Activated T-cell treated with anti-CD3 and anti-CD28 coated beads, Interleukin-2, amount 50 U/mL, for 1 hour (primary cell): ENCODE measurements around the gene ZNF581.

ENCODE experiments used
- DNase-seq: peaks from one replicate; pipeline ENCODE4 v3.0.0-alpha.2; 2020

Gene ZNF581

GRCh38 chr19:55683449-55684261 is 40.2 kb downstream of the ZNF581 start:
- DNase-seq: no peak

GRCh38 chr19:55684946-55685681 is 41.7 kb downstream of the ZNF581 start:
- DNase-seq: no peak

GRCh38 chr19:55685776-55686175 is 42.3 kb downstream of the ZNF581 start:
- DNase-seq: no peak

- DNase-seq: no peak
Observed at GRCh38 chr19:55686311-55687050, 43.0 kb downstream of the ZNF581 start.

GRCh38 chr19:55687281-55688201 is 44.1 kb downstream of the ZNF581 start:
- DNase-seq: no peak

- DNase-seq: no peak
Observed at GRCh38 chr19:55688422-55689218, 45.2 kb downstream of the ZNF581 start.

- DNase-seq: no peak
Observed at GRCh38 chr19:55689411-55690108, 46.1 kb downstream of the ZNF581 start.

GRCh38 chr19:55690109-55690768 is 46.8 kb downstream of the ZNF581 start:
- no peak for DNase-seq

- DNase-seq: no peak
Observed at GRCh38 chr19:55690769-55691545, 47.5 kb downstream of the ZNF581 start.

GRCh38 chr19:55691561-55692481 is 48.4 kb downstream of the ZNF581 start:
- DNase-seq: no peak

- no peak for DNase-seq
Observed at GRCh38 chr19:55692681-55693081, 49.2 kb downstream of the ZNF581 start.

- no peak for DNase-seq
Observed at GRCh38 chr19:55693336-55693974, 50.0 kb downstream of the ZNF581 start.

GRCh38 chr19:55694241-55694655 is 50.8 kb downstream of the ZNF581 start:
- no peak for DNase-seq

GRCh38 chr19:55694656-55695491 is 51.4 kb downstream of the ZNF581 start:
- no peak for DNase-seq
